Stomach smooth muscle (tissue), 2 donors: ENCODE measurements around the gene NODAL.

Experiments
- H3K27ac ChIP-seq: one replicate; pipeline ENCODE4 v1.7.0; 2013; ENCODE audit warnings: mild to moderate bottlenecking, low read length, inconsistent platforms
- H3K27me3 ChIP-seq, 2 donors: one replicate each; pipeline ENCODE4 v1.7.0; 2013; ENCODE audit warnings: low read length in 2 of 2; ENCODE audit not compliant: insufficient read depth in 2 of 2, control insufficient read depth in 1 of 2
- H3K36me3 ChIP-seq, 2 donors: one replicate each; pipeline ENCODE4 v1.7.0; 2013; ENCODE audit warnings: low read length in 2 of 2; ENCODE audit not compliant: control insufficient read depth in 2 of 2, insufficient read depth in 2 of 2
- H3K4me1 ChIP-seq: one replicate; pipeline ENCODE4 v1.7.0; 2013; ENCODE audit warnings: low read length; ENCODE audit not compliant: control insufficient read depth, insufficient read depth
- H3K4me3 ChIP-seq, 2 donors: one replicate each; pipeline ENCODE4 v1.7.0; 2013; ENCODE audit warnings: low read length in 2 of 2
- H3K9ac ChIP-seq, 2 donors: one replicate each; pipeline ENCODE4 v1.7.0; 2013; ENCODE audit warnings: low read length in 2 of 2, mild to moderate bottlenecking in 1 of 2
- H3K9me3 ChIP-seq, 2 donors: one replicate each; pipeline ENCODE4 v1.7.0; 2013; ENCODE audit warnings: low read length in 2 of 2; ENCODE audit not compliant: control insufficient read depth in 2 of 2
- donor health status: healthy.
- donor health status: Pancreatic carcinoma.

NODAL gene

GRCh38 chr10:70478191-70479164, 37.0 kb upstream of the NODAL start, which contains the start of gene PALD1:
PALD1 (plus strand) TSS chr10:70478767; CDS start chr10:70525952, 47,185 bp downstream.
- Histone ChIP-seq H3K36me3 (no peaks in the 10 kb centered on the region), H3K27me3 (no peaks in the 10 kb centered on the region), H3K4me3 (peak within 1 kb of the TSS; percentile 52 to 82), H3K9me3 (no peaks in the 10 kb centered on the region), H3K27ac (peak within 1 kb of the TSS; percentile 84), H3K9ac (peak within 1 kb of the TSS; percentile 82 to 84), H3K4me1 (peaks cover 57% of the 10 kb centered on the region)

GRCh38 chr10:70477661-70478162, 36.2 kb upstream of the NODAL start:
- Histone ChIP-seq H3K27ac (peak overlapping the region; percentile 60), H3K27me3 (no peaks in the 10 kb centered on the region), H3K4me3 (peak overlapping the region; percentile 52 to 82), H3K9me3 (no peaks in the 10 kb centered on the region), H3K36me3 (no peaks in the 10 kb centered on the region), H3K9ac (peak overlapping the region; percentile 36 to 82), H3K4me1 (peaks cover 49% of the 10 kb centered on the region)

- no peaks in the 10 kb centered on the region for H3K27me3 ChIP-seq
- H3K9ac ChIP-seq = no peak overlapping the region
- no peak overlapping the region for H3K4me3 ChIP-seq
- H3K4me1 ChIP-seq = peaks cover 37% of the 10 kb centered on the region
- no peak overlapping the region for H3K27ac ChIP-seq
- H3K9me3 ChIP-seq = no peaks in the 10 kb centered on the region
- H3K36me3 ChIP-seq = no peaks in the 10 kb centered on the region
Observed at GRCh38 chr10:70476249-70477035, 35.0 kb upstream of the NODAL start.

GRCh38 chr10:70475661-70476060, 34.2 kb upstream of the NODAL start:
- Histone ChIP-seq H3K9ac (no peak overlapping the region), H3K27me3 (no peaks in the 10 kb centered on the region), H3K27ac (no peak overlapping the region), H3K9me3 (no peaks in the 10 kb centered on the region), H3K36me3 (no peaks in the 10 kb centered on the region), H3K4me3 (no peak overlapping the region), H3K4me1 (peaks cover 29% of the 10 kb centered on the region)

- H3K4me1 ChIP-seq = peaks cover 20% of the 10 kb centered on the region
- H3K27ac ChIP-seq = no peak overlapping the region
- no peak overlapping the region for H3K9ac ChIP-seq
- H3K4me3 ChIP-seq = no peak overlapping the region
- H3K9me3 ChIP-seq = no peaks in the 10 kb centered on the region
- no peaks in the 10 kb centered on the region for H3K36me3 ChIP-seq
- no peaks in the 10 kb centered on the region for H3K27me3 ChIP-seq
Observed at GRCh38 chr10:70474780-70475179, 33.3 kb upstream of the NODAL start.

- H3K4me1 ChIP-seq = peaks cover 17% of the 10 kb centered on the region
- no peaks in the 10 kb centered on the region for H3K27me3 ChIP-seq
- H3K36me3 ChIP-seq = no peaks in the 10 kb centered on the region
- no peaks in the 10 kb centered on the region for H3K9me3 ChIP-seq
- no peak overlapping the region for H3K27ac ChIP-seq
- H3K9ac ChIP-seq = no peak overlapping the region
- no peak overlapping the region for H3K4me3 ChIP-seq
Observed at GRCh38 chr10:70472799-70473454, 31.4 kb upstream of the NODAL start.

- Histone ChIP-seq H3K27ac (no peak overlapping the region), H3K4me1 (peaks cover 28% of the 10 kb centered on the region), H3K9ac (peak overlapping the region in 1 of 2 donors; percentile 15), H3K9me3 (no peaks in the 10 kb centered on the region), H3K4me3 (no peak overlapping the region), H3K27me3 (no peaks in the 10 kb centered on the region), H3K36me3 (no peaks in the 10 kb centered on the region)
Observed at GRCh38 chr10:70466951-70467350, 25.5 kb upstream of the NODAL start.

GRCh38 chr10:70465832-70466231, 24.4 kb upstream of the NODAL start:
- Histone ChIP-seq H3K4me1 (peaks cover 33% of the 10 kb centered on the region), H3K27me3 (no peaks in the 10 kb centered on the region), H3K4me3 (no peak overlapping the region), H3K9ac (no peak overlapping the region), H3K9me3 (no peaks in the 10 kb centered on the region), H3K36me3 (no peaks in the 10 kb centered on the region), H3K27ac (no peak overlapping the region)

- H3K27me3 ChIP-seq = no peaks in the 10 kb centered on the region
- H3K4me1 ChIP-seq = peaks cover 34% of the 10 kb centered on the region
- H3K9me3 ChIP-seq = no peaks in the 10 kb centered on the region
- no peak overlapping the region for H3K27ac ChIP-seq
- no peaks in the 10 kb centered on the region for H3K36me3 ChIP-seq
- no peak overlapping the region for H3K4me3 ChIP-seq
- no peak overlapping the region for H3K9ac ChIP-seq
Observed at GRCh38 chr10:70465278-70465677, 23.8 kb upstream of the NODAL start.

- peak overlapping the region; percentile 46 for H3K27ac ChIP-seq
- H3K9me3 ChIP-seq = no peaks in the 10 kb centered on the region
- H3K9ac ChIP-seq = no peak overlapping the region
- no peaks in the 10 kb centered on the region for H3K36me3 ChIP-seq
- no peak overlapping the region for H3K4me3 ChIP-seq
- H3K27me3 ChIP-seq = no peaks in the 10 kb centered on the region
- peaks cover 47% of the 10 kb centered on the region for H3K4me1 ChIP-seq
Observed at GRCh38 chr10:70462349-70462984, 21.0 kb upstream of the NODAL start.
